GM12878 (cell line): ENCODE measurements around the gene CBLN3. TPM values are rescaled to one million over a fixed set of nuclear protein-coding genes. Genes with fewer than 3 reads are reported as not detected.

Experiments
- ATAC-seq: fragments of 200-7000 bp; cut with Tn5 transposase; 3 replicates; pipeline ENCODE4 v1.9.1; 2020; ENCODE audit warnings: mild to moderate bottlenecking, moderate library complexity
- BruUV-seq: library from RNA; stranded (reverse); fragments of 400-500 nt; replicated peaks from 2 replicates; lab custom pipeline; 2021; lab: Mats Ljungman, UMichigan
- CTCF ChIA-PET: fragments of 300-600 bp; sonication (Branson Sonifier 250); formaldehyde crosslinking; extraction: SDS; loops from one replicate; lab custom pipeline; 2021; ENCODE audit warnings: inconsistent platforms; lab: Yijun Ruan, JAX
- POLR2A ChIA-PET: fragments of 350-600 bp; formaldehyde crosslinking; extraction: SDS; loops from one replicate; lab custom pipeline; 2021; ENCODE audit warnings: inconsistent platforms; lab: Charles Lee
- RAD21 ChIA-PET: fragments of 300-600 bp; sonication (Branson Sonifier 250); formaldehyde crosslinking; loops from one replicate; lab custom pipeline; 2023; ENCODE audit warnings: antibody characterized with exemption; ENCODE audit not compliant: unreplicated experiment; lab: Charles Lee
- SMC1A ChIA-PET: fragments of 300-600 bp; sonication (Branson Sonifier 250); formaldehyde crosslinking; loops from one replicate; lab custom pipeline; 2023; ENCODE audit not compliant: unreplicated experiment, uncharacterized antibody; lab: Charles Lee
- DNase-seq: peaks from one replicate; pipeline ENCODE4 v3.0.0-alpha.2; 2011; ENCODE audit warnings: low read depth, low spot score
- FAIRE-seq: peaks from 3 replicates; lab custom pipeline; 2011; peaks lifted over from hg19 to GRCh38; lab: Jason Lieb, UNC
- H2AFZ ChIP-seq: 2 replicates; pipeline ENCODE4 v1.6.0; 2011; ENCODE audit warnings: low read depth, low read length, control low read depth; ENCODE audit not compliant: control insufficient read depth
- H3K27ac ChIP-seq: 2 replicates; pipeline ENCODE4 v1.5.1; 2011; ENCODE audit warnings: control low read depth; ENCODE audit not compliant: control insufficient read depth, insufficient read depth
- H3K27me3 ChIP-seq, 2 experiments: replicated peaks in 1 of 2; 2 replicates each; pipeline versions ENCODE4 v1.6.0 to v1.6.1; 2011; ENCODE audit warnings: low read length in 1 of 2; ENCODE audit not compliant: control insufficient read depth in 2 of 2, insufficient read depth in 2 of 2
- H3K36me3 ChIP-seq, 2 experiments: 2 replicates each; pipeline ENCODE4 v1.5.1; 2011; ENCODE audit warnings: low read length in 1 of 2; ENCODE audit not compliant: control insufficient read depth in 2 of 2, insufficient read depth in 2 of 2
- H3K4me1 ChIP-seq: 2 replicates; pipeline ENCODE4 v1.6.1; 2011; ENCODE audit warnings: mild to moderate bottlenecking, low read length, moderate library complexity, mixed read lengths; ENCODE audit not compliant: control insufficient read depth, insufficient read depth
- H3K4me2 ChIP-seq: 2 replicates; pipeline ENCODE4 v1.6.0; 2011; ENCODE audit warnings: control low read depth; ENCODE audit not compliant: control insufficient read depth, insufficient read depth
- H3K4me3 ChIP-seq: fragments of 200-600 bp; sonication (generic); 2 replicates; pipeline ENCODE4 v1.5.1; 2016
- H3K79me2 ChIP-seq: 2 replicates; pipeline ENCODE4 v1.6.0; 2011; ENCODE audit warnings: low read length; ENCODE audit not compliant: control insufficient read depth, insufficient read depth
- H3K9ac ChIP-seq: 2 replicates; pipeline ENCODE4 v1.8.0; 2011; ENCODE audit warnings: low read length, control low read depth, mixed read lengths; ENCODE audit not compliant: control insufficient read depth, insufficient read depth
- H3K9me3 ChIP-seq: replicated peaks from 3 replicates; pipeline ENCODE4 v1.5.1; 2011; ENCODE audit warnings: mild to moderate bottlenecking, low read length; ENCODE audit not compliant: control insufficient read depth, insufficient read depth
- H4K20me1 ChIP-seq: 2 replicates; pipeline ENCODE4 v1.6.0; 2011; ENCODE audit not compliant: control insufficient read depth, insufficient read depth
- ASH2L ChIP-seq: fragments of 300-600, 200-600 bp; sonication (generic); IDR thresholded peaks from 2 replicates; pipeline ENCODE4 v1.6.1; 2017; ENCODE audit warnings: low read depth, mild to moderate bottlenecking, borderline replicate concordance
- BACH1 ChIP-seq: fragments of 450-650 bp; IDR thresholded peaks from 2 replicates; pipeline ENCODE4 v1.6.1; 2017; ENCODE audit warnings: mild to moderate bottlenecking, borderline replicate concordance
- E2F8 ChIP-seq: fragments of 450-650 bp; IDR thresholded peaks from 2 replicates; pipeline ENCODE4 v1.6.1; 2018; ENCODE audit warnings: mild to moderate bottlenecking, low read depth, moderate library complexity; ENCODE audit not compliant: partially characterized antibody
- IRF5 ChIP-seq: fragments of 450-650 bp; IDR thresholded peaks from 2 replicates; pipeline ENCODE4 v1.6.1; 2017; ENCODE audit warnings: borderline replicate concordance
- LARP7 ChIP-seq: fragments of 450-650 bp; IDR thresholded peaks from 2 replicates; pipeline ENCODE4 v1.6.1; 2017; ENCODE audit warnings: mild to moderate bottlenecking
- NBN ChIP-seq: fragments of 450-650 bp; IDR thresholded peaks from 2 replicates; pipeline ENCODE4 v1.6.1; 2016
- RUNX3 ChIP-seq: IDR thresholded peaks from 2 replicates; pipeline ENCODE4 v1.6.1; 2012; ENCODE audit warnings: low read length, inconsistent platforms
- YBX1 ChIP-seq: fragments of 450-650 bp; IDR thresholded peaks from 2 replicates; pipeline ENCODE4 v1.6.1; 2016; ENCODE audit warnings: antibody characterized with exemption
- ZBED1 ChIP-seq: IDR thresholded peaks from 2 replicates; pipeline ENCODE4 v1.6.1; 2016; ENCODE audit warnings: borderline replicate concordance
- ZBTB11 ChIP-seq: fragments of 450-650 bp; formaldehyde crosslinking; IDR thresholded peaks from 2 replicates; pipeline ENCODE4 v1.5.0; 2022; ENCODE audit warnings: mild to moderate bottlenecking, missing genetic modification characterization
- ZNF687 ChIP-seq: fragments of 450-650 bp; IDR thresholded peaks from 2 replicates; pipeline ENCODE4 v1.6.1; 2017; ENCODE audit warnings: mild to moderate bottlenecking, moderate library complexity
- WGBS: methylation state at CpG from one replicate; pipeline ENCODE4 v1.1.6; 2016; ENCODE audit warnings: low lambda C conversion rate; ENCODE audit not compliant: insufficient replicate concordance, insufficient coverage; ENCODE audit errors: missing lambda C conversion rate; 5-methylcytosine and 5-hydroxymethylcytosine counted together
- in situ Hi-C: fragments of 300-500 bp; cut with MboI; formaldehyde crosslinking; loops from 9 replicates; pipeline ENCODE4 v1.14.3; 2018; ENCODE audit warnings: mixed read lengths
- intact Hi-C: fragments of 100-400 bp; cut with micrococcal nuclease; formaldehyde crosslinking; loops from one replicate; pipeline ENCODE4 v1.14.2; 2022; ENCODE audit not compliant: unreplicated experiment
- polyA plus RNA-seq, 11 experiments: library from polyadenylated mRNA; depleted of rRNA in 4 of 11; unstranded in 6 of 11; stranded (reverse) in 5 of 11; fragments of >200 nt; fragmentation: Nextera tagmentation in 4 of 11; fragmentation: Illumina TruSeq in 1 of 11; extraction: Ambion mirVana in 4 of 11; extraction: Trizol in 1 of 11; gene quantifications; 1 replicate in 1 of 11; 2 replicates in 10 of 11; pipeline versions ENCODE4 v1.2.1 to v1.2.3, GENCODE V29; 2011 to 2016; ENCODE audit warnings: inconsistent platforms in 2 of 11, missing spikeins in 2 of 11, low read depth in 1 of 11
- total RNA-seq, 4 experiments: library from RNA; depleted of rRNA in 3 of 4; stranded (reverse); fragments of >200 nt in 3 of 4; fragmentation: Illumina TruSeq in 1 of 4; extraction: Trizol in 1 of 4; gene quantifications; 2 replicates each; pipeline versions ENCODE4 v1.2.1 to v1.2.3, GENCODE V29; 2013 to 2021

CBLN3 gene
- total and polyA plus RNA-seq, 10 of the 15 experiments (the other 5 are each of a cell fraction or from before 2014, with no cell fraction given), result 0.16 to 4.9 (median 1.3) TPM

- TF ChIP-seq E2F8 (no peak), YBX1 (no peak), ZBTB11 (no peak)
Observed at GRCh38 chr14:24406416-24406815, 23.1 kb downstream of the CBLN3 start (continued).

GRCh38 chr14:24404814-24405213, 24.7 kb downstream of the CBLN3 start:
- ATAC-seq, result no peak
- no TSS peak for BruUV-seq
- FAIRE-seq, result no peak
- Histone ChIP-seq H2AFZ (no peak overlapping the region), H3K9ac (no peak overlapping the region), H3K4me3 (no peak overlapping the region), H3K27ac (no peak overlapping the region), H4K20me1 (no peaks in the 10 kb centered on the region), H3K9me3 (no peaks in the 10 kb centered on the region), H3K4me2 (no peak overlapping the region), H3K79me2 (no peaks in the 10 kb centered on the region), H3K27me3 (peaks cover 1 to 3% of the 10 kb centered on the region in 2 experiments; a peak in 3 of 4 replicates), H3K4me1 (no peaks in the 10 kb centered on the region), H3K36me3 (no peaks in the 10 kb centered on the region)
- RAD21 ChIA-PET, result interaction anchor here (0.8 kb wide), 1 partner anchor 27 kb away, joined by 3 read pairs; no protein-coding TSS in a partner anchor
- POLR2A ChIA-PET, result interaction anchor here (0.6 kb wide), 1 partner anchor 64 kb away, joined by 3 read pairs; no protein-coding TSS in a partner anchor
- 19% methylated on average over 4 of the region's 4 CpGs for WGBS
- in situ Hi-C loops, result no loop called here
- SMC1A ChIA-PET, result no interaction called here
- CTCF ChIA-PET, result interaction anchor here (1.5 to 2.6 kb wide), 2 partner anchors 17 to 20 kb away, joined by 3 to 8 read pairs; no protein-coding TSS in a partner anchor
- intact Hi-C loops, result no loop called here
- DNase-seq, result no peak
- TF ChIP-seq ASH2L, result no peak
- no peak for TF ChIP-seq BACH1
- TF ChIP-seq ZNF687, result no peak
- no peak for TF ChIP-seq ZBED1
- no peak for TF ChIP-seq LARP7
- TF ChIP-seq IRF5, result no peak
- TF ChIP-seq RUNX3, result no peak
- TF ChIP-seq NBN, result no peak
